ENCODE results near the gene GRAP2. TPM values are rescaled to one million over a fixed set of nuclear protein-coding genes. Genes with fewer than 3 reads are reported as not detected.

GRAP2 gene
- total and polyA plus RNA-seq, 9 of the 15 experiments (the other 6 are each of a cell fraction or from before 2014, with no cell fraction given) = 4.8 to 88.7 (median 60.4) TPM

DNA sequence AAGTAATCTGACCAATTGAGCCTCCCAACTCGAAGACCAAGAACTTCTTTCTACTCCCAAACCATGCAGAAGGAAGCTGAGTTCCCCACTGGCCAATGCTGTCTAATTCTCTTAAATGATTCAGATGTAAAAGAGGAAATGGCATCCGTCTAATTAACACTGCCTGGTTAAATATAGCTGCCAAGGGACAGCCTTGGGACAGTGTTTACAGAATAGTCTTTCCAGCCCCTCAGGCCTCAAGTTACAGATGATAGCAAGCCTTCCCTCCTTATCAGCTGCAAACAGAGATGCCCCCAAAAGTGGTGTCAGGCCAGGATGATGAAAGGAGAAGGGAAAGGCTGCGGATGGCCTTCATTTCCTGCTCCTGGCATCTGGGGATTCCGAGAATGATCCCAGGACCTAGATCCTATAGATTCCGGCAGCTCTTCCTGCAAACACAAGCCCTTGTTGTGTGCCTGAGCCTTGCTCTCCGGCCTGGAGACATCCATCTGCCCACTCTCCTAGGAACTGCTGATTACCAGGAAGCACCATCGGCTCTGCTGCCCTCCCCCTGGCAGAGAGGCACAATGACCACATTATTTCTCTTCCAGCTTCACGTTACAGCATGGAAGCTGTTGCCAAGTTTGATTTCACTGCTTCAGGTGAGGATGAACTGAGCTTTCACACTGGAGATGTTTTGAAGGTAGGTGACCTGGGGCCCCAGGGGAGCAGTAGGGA, 45.8 kb downstream of the GRAP2 start (continued):
- TF ChIP-seq GABPB2 (CRISPR knock-in tag; conservative IDR thresholded peaks at IDR 0.05) = no peak
- TF ChIP-seq, protein P1, sequence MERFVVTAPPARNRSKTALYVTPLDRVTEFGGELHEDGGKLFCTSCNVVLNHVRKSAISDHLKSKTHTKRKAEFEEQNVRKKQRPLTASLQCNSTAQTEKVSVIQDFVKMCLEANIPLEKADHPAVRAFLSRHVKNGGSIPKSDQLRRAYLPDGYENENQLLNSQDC (CRISPR knock-in tag; IDR thresholded peaks at IDR 0.05) = no peak
- TF ChIP-seq, protein P2, sequence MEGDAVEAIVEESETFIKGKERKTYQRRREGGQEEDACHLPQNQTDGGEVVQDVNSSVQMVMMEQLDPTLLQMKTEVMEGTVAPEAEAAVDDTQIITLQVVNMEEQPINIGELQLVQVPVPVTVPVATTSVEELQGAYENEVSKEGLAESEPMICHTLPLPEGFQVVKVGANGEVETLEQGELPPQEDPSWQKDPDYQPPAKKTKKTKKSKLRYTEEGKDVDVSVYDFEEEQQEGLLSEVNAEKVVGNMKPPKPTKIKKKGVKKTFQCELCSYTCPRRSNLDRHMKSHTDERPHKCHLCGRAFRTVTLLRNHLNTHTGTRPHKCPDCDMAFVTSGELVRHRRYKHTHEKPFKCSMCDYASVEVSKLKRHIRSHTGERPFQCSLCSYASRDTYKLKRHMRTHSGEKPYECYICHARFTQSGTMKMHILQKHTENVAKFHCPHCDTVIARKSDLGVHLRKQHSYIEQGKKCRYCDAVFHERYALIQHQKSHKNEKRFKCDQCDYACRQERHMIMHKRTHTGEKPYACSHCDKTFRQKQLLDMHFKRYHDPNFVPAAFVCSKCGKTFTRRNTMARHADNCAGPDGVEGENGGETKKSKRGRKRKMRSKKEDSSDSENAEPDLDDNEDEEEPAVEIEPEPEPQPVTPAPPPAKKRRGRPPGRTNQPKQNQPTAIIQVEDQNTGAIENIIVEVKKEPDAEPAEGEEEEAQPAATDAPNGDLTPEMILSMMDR (IDR thresholded peaks at IDR 0.05 in 2 of 3, conservative IDR thresholded peaks at IDR 0.05 in 1 of 3; ENCODE audit: insufficient read depth in 2 of 3, low read depth in 1 of 3, low read length in 3 of 3) = no peak
- TF ChIP-seq MYC (IDR thresholded peaks at IDR 0.05; ENCODE audit: low read depth, low read length) = no peak
- no peak for TF ChIP-seq MYC (CRISPR knock-in tag; IDR thresholded peaks at IDR 0.05; ENCODE audit: borderline replicate concordance, low read depth)
- TF ChIP-seq EWSR1 (IDR thresholded peaks at IDR 0.05; ENCODE audit: borderline replicate concordance, low read depth, partially characterized antibody) = no peak
- peak; percentile 73 for TF ChIP-seq NFIC (IDR thresholded peaks at IDR 0.05)
- TF ChIP-seq CTBP1 (IDR thresholded peaks at IDR 0.05; ENCODE audit: borderline replicate concordance) = peak; percentile 92; the same call in 1 of the 2 replicates
- TF ChIP-seq BDP1 (IDR thresholded peaks at IDR 0.05; ENCODE audit: insufficient read depth, insufficient read length) = no peak
- TF ChIP-seq CHCHD3 (CRISPR knock-in tag; IDR thresholded peaks at IDR 0.05) = no peak
- TF ChIP-seq PTBP1 (IDR thresholded peaks at IDR 0.05; ENCODE audit: low read depth, low read length) = no peak
- TF ChIP-seq KDM4B (IDR thresholded peaks at IDR 0.05; ENCODE audit: borderline replicate concordance in 2 of 2, low read depth in 1 of 2) = no peak
- TF ChIP-seq, protein P3, sequence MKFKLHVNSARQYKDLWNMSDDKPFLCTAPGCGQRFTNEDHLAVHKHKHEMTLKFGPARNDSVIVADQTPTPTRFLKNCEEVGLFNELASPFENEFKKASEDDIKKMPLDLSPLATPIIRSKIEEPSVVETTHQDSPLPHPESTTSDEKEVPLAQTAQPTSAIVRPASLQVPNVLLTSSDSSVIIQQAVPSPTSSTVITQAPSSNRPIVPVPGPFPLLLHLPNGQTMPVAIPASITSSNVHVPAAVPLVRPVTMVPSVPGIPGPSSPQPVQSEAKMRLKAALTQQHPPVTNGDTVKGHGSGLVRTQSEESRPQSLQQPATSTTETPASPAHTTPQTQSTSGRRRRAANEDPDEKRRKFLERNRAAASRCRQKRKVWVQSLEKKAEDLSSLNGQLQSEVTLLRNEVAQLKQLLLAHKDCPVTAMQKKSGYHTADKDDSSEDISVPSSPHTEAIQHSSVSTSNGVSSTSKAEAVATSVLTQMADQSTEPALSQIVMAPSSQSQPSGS (CRISPR knock-in tag; IDR thresholded peaks at IDR 0.05) = no peak
- TF ChIP-seq SIN3A (IDR thresholded peaks at IDR 0.05; ENCODE audit: borderline replicate concordance in 2 of 2, control insufficient read depth in 1 of 2, low read depth in 2 of 2, low read length in 2 of 2) = peak in 1 of 2 experiments; percentile 19; a peak in 1 of 4 replicates
- TF ChIP-seq ZNF76 (CRISPR knock-in tag; IDR thresholded peaks at IDR 0.05; ENCODE audit: borderline replicate concordance) = no peak
- TF ChIP-seq NFE2L1 (tag; IDR thresholded peaks at IDR 0.05; ENCODE audit: borderline replicate concordance, low read depth) = no peak
- TF ChIP-seq HEY1 (CRISPR knock-in tag; IDR thresholded peaks at IDR 0.05; ENCODE audit: borderline replicate concordance) = no peak
- TF ChIP-seq, protein P4, sequence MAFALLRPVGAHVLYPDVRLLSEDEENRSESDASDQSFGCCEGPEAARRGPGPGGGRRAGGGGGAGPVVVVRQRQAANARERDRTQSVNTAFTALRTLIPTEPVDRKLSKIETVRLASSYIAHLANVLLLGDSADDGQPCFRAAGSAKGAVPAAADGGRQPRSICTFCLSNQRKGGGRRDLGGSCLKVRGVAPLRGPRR (CRISPR knock-in tag; IDR thresholded peaks at IDR 0.05) = no peak
- no peak for TF ChIP-seq BRF1 (IDR thresholded peaks at IDR 0.05; ENCODE audit: borderline replicate concordance, extremely low read depth, insufficient read length)
- TF ChIP-seq EHMT2 (IDR thresholded peaks at IDR 0.05) = no peak
- TF ChIP-seq, protein P5, sequence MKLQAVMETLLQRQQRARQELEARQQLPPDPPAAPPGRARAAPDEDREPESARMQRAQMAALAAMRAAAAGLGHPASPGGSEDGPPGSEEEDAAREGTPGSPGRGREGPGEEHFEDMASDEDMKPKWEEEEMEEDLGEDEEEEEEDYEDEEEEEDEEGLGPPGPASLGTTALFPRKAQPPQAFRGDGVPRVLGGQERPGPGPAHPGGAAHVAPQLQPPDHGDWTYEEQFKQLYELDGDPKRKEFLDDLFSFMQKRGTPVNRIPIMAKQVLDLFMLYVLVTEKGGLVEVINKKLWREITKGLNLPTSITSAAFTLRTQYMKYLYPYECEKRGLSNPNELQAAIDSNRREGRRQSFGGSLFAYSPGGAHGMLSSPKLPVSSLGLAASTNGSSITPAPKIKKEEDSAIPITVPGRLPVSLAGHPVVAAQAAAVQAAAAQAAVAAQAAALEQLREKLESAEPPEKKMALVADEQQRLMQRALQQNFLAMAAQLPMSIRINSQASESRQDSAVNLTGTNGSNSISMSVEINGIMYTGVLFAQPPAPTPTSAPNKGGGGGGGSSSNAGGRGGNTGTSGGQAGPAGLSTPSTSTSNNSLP (IDR thresholded peaks at IDR 0.05; ENCODE audit: borderline replicate concordance, low read depth, low read length) = peak; percentile 91
- TF ChIP-seq ZBTB1 (CRISPR knock-in tag; IDR thresholded peaks at IDR 0.05; ENCODE audit: borderline replicate concordance, low read depth) = no peak

Data from K562 (cell line).